NCI-H446 (cell line): Measurements from ENCODE around the gene IHH.

Source experiments
- DNase-seq, 2 experiments: peaks; one replicate each; lab custom pipeline; 2025; lab: John Stamatoyannopoulos, UW

IHH gene

DNA sequence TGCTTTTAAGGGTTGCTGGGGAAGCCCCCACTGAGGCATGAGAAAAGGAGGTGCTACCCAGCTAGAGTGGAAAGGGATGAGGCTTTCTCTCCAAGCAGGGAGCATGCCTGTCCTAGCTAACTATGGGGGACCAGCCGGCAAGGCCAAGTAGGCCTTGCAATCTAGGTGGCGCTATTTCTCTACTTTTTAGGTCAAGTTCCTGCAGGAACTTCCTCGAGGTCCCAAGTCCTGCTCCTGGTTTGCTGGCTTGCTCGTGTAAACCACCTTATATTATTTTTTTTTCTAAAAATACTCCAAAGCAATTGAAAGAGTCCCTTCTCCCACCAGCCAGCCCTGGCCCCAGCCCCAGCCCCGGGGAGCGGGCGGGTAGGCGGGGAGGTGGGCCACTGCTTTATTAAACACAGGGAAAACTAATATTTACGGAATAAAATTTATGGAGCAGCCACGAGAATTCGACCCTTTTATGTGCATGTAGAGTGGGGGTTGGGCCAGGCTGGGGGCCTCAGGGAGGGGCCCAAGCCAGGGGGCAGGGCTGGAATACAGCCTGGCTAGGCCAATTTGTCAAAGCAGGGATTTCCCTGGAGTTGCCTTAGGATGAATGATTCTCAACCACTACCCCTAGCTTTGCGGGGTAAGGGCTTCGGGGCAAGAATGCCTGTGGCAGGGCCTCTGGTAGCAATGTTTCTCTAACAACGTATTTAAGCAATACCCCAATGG lies 12.8 kb upstream of the IHH start:
- DNase-seq = peak in 1 of 2 experiments; percentile 61

DNA sequence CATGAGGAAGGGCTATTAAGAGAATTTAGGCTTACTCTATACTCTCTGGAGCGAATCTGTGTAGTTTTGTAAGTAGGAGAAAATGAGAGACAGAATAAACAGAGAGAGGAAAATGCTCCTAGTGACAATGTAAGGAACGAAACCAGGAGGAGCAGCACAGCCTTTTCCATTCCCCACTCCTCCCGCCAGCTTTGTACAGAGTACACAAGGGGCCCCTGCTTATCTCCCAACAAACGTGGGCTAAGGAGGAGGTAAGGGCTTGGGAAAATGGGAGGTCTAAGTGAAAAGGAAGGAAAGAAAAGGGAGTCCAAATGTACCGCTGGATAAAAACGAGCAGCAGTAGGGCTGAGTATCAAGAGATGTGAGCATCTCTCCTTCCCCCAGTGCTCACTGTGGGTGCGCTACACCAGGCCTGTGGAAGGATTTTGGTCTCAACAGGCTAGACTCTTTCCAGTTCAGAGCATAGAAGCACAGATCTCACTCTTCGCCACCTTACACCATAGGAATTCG lies 12.1 kb upstream of the IHH start:
- no peak for DNase-seq

DNA sequence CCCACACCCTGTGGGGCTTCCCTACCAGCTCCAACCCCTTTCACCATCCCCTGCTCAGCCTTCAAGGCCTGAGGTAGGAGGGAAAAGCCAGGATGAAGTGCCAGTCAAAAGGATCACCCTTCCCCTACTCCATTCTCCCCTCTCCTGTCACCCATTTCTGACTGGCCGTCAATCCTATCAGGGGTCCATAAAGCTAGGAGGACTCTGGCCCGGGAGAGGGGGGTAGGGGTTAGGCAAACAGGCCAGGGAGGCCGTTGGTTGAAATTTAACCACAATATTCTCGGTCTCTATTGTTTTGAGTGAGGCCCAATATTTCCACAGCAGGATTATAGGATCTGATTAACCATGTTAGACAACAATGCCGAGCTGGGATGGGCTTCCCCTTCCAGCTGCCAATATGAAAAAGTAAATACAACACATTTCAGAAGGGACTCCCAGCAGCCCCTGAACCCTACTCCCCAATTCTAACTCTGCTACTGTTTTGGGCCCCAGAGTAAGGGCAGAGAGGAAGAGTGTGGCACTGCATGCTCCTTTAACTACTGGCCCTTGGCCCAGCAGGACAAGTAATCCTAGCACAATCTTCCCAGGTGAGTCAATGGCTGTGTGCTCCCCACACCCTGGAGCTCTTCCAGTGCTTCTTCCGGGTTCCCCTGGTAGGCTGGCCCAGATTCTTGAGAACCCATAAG lies 10.6 kb upstream of the IHH start:
- DNase-seq = no peak

DNA sequence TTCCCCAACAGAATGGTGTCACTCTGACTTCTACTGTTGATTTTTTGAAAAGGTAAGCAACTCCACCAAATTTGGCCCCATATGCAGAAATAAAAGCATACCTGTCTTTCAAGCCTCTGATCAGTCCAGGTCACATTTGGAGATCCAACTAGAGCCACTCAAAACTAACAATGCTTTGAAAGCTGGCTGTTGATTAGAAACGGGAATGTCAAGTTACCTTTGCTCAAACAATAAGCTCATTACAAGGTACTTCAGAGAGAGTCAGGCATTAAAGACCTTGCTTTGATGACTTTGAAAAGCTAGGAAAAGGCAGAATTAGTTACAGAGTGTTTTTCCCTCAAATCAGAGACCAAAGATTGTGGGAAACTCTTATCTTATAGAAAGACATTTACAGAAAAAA lies 4.8 kb upstream of the IHH start:
- DNase-seq = no peak

DNA sequence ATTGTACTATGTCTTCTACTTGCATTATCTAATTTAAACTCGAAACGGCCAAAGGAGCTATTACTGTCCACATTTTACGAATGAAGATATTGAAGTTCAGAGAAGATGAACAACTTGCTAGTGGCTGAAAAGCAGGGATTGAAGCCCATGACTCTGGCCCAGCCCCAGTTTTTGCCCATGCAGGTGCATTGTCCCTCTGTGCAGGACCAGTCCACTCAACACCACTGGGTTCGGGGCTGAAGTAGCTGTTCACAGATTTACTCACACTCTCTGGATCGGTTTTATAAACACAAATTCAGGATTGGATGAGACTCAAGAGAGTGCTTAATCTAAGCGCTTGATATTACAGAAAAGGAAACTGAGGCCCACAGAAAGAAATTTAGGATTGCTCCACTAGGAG lies 1.4 kb upstream of the IHH start:
- no peak for DNase-seq

DNA sequence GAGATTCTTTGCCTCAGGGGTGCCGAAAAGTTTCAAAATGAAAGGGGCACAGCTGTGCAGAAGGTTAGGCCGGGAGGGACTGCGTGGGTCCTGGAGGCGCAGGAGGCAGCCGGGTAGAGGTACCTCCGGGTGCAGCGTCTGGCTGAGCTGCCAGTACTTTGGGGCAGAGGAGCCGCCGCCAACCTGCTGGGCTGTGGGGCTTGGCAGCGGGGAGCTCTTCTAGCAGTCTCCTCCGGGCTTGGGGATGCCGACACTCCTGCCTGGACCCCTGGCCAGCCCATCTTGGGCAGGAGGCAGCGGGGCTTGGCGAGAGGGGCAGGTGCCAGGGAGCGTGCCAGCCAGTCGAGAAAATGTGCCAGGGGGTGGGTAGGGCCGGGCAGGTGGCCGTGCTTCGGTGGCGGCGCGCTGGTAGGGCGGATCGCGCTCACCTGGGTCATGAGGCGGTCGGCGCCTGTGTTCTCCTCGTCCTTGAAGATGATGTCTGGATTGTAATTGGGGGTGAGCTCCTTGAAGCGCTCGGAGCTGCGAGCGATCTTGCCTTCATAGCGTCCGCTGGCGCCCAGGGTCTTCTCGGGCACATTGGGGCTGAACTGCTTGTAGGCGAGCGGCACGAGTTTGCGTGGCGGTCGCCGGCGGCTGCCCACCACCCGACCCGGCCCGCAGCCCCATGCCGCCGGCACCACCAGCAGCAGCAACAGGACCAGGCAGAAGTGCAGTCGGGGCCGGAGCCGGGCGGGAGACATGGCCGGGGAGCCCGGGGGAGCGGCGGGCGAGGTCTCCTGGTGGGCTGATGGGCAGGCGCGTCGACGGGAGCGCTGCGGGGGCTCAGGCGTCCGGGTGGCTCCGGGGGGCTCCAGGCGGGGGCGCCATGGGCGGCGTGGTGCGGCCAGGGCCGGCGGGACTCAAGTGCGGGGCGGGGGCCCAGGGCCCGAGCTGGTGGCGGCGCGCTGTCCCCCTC lies 717 bp downstream of the IHH start:
- no peak for DNase-seq

DNA sequence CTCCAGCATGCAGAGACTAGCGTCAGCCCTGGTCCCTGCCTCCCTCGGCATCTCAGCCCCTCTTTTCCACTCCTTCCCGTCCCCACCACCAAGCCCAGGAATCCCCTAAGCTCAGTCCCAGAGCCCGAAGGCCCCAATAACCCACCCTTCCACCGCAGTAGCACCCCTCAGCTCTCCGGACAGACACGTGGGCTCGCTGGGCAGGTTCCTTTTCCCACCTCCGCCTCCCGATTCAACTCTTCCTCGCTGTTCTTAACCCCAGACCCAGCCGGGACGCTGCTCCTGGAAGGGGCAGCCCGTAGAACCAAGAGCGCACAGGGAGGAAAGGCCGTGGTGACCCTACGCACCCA lies 1.4 kb downstream of the IHH start:
- no peak for DNase-seq

DNA sequence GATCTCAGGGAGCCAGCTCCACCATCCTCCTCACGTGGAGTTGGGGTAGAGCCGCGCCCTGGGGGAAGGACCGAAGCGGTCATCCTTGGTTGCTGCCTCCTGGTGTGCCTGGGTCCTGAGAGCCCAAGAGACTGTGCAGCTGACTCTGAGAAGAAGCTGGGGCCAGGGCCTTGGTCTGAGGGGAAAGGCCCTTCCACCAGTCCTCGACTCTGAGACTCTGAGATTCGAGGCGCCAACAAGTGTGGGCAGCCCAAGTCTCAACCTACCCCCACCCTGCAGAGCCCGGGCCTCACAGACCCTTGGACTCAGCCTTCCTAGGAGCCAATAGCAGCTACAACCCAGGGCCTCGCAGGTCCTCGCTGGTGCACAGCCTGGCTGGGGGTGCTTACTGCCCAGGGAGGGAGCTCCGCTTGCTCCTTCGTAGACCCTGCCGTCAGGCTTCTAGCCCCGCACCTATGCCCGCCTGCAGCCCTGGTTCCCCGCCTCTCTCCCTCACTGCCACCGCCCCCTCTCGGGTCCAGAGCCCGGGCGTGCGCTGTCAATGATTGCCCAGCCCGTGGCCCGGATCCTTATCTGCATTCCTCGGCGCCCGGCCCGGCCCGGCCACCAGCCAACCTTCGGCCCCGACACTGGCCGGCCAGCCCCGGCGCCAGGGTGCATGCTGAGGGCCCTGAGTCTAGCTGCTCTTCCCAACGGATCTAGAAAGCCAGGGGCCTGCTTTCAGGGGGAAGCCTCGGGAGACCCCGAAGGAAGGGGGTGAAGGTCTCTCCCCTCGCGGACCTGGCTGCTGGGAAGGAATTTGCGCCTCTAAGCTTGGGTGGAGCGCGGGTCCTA lies 2.0 kb downstream of the IHH start:
- DNase-seq = no peak

DNA sequence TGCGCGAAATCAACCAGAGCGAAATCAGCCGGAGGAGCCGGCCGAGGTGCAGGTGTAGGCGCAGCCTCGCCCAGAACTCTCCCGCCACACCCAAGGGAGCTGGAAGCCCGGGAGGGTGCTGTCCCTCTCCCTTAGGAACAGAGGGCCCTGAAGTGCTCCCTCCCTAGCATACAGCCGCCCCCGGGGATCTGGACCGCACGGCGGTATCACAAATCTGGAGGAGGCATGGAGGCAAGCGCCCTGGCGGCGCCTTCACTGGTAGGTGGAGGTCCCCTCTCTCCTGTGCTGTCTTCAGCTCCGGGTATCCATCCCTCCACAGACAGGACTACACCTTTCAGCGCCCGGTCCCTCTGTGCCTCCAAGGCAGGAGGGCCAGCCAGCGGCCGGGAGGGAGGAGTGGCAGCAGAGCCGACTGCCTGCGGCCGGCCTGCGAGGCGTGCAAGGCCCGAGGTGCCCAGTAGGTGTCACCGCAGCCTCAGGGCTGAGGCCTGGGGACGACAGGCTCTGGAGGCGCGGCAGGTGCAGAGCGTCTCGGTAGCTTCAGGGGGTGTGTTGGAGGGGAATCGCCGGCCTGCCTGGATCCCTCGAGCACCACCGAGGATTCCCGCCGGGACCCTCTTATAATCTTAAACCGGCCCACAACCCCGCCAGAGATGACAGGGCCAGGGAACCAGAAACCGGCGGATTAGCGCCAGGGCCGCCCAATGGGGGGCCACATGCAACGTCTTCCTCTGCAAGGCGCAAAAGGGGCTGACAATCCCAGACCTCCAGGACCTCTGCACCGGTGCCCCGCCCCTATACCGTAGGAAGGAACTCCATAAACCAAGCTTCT lies 2.8 kb downstream of the IHH start:
- peak in 1 of 2 experiments; percentile 71 for DNase-seq

DNA sequence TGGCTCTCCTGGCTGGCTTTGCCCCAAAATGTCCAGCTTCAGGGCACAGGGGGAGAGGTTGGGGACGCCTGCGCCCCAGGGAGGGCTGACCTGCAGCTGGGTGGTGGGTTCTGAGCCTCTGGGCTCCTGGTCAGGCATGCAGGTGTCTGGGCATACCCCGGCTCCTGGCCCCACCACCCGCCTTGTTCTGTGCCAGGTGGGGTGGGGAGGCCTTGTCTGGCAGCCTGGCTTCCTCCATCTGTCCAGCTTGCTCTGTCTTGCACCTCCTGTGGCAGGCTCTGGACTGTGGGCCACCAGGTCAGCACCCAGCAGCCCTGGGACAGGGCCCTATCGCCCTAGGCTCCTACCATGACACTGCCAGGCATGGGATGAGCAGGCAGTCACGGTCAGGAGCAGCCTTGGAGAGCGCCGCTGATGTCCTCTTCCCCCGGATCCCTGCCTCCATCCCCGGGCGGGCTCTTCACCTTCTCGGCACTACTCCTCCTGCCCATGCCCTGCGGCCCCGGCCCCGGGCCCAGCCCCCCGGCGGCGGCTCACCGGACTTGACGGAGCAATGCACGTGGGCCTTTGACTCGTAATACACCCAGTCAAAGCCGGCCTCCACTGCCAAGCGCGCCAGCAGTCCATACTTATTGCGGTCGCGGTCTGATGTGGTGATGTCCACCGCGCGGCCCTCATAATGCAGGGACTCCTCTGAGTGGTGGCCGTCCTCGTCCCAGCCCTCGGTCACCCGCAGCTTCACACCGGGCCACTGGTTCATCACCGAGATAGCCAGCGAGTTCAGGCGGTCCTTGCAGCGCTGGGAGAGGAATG lies 3.6 kb downstream of the IHH start:
- no peak for DNase-seq

DNA sequence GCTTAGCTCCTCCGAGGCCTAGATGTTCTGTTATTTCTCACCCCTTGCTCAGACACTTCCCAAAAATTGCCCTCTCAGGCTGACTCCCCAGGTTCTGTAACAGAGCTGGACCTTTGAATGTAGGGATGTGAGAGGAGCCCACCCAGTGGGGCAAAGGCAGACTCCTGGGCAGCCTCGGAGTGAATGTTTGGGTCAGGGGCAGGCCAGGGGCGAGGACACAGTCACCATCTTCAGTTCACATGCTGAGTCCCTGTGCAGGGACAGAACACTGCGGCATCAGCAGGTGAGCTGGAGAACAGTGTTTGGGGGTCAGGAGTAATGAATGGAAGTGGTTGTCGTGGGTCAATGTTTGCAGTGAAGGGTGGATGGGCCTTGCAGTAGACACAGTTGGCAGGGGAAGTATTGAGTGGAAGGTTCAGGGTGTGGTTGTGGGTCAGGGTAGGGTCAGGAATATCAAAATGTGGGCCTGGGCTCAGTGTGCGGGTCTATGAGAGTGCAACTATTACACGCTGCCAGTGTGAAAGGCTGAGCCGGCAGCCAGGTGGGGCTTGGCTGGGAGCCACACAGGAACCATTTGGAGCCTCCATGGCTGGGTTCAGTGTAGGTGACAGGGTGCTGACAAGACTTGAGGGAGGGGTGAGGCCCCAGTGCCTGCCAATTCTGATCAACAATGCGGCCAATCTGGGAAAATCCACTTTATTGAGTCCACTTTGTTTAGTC lies 4.4 kb downstream of the IHH start:
- no peak for DNase-seq

DNA sequence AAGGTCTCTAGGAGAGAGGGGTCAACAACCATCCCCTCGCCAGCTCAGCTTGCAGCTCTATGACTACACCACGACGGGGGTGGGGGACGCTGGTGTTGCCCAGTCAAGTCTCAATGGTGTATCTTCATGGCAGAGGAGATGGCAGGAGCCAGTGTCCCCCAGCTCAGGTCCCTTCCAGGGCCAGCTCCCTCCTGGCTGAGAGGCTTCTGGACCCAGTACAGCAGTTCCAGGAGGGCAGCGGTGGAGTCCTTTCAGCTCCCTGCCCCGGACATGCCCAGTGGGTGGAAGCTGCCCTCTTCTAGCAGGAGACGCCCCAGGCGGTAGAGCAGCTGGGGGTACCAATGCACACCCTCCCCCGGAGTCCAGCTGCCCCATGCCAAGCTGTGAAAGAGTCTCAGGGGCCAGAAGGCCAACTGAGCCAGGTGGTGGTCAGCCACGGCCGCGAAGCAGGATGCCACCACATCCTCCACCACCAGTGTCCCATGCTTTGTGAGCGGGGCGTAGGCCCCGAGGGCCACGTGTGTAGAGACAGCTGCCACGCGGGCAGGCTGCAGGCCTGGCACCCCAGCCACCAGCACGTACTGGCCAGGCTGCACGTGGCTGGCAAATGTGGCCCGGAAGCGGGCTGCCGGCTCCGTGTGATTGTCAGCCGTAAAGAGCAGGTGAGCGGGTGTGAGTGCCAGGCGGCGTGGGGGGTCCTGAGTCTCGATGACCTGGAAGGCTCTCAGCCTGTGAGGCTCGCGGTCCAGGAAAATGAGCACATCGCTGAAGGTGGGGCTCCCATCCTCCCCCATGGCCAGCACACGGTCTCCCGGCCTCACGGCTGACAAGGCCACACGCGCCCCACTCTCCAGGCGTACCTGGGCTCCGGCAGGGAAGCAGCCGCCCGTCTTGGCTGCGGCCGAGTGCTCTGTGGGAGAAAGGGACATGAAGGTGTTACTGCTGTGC lies 5.5 kb downstream of the IHH start:
- no peak for DNase-seq

DNA sequence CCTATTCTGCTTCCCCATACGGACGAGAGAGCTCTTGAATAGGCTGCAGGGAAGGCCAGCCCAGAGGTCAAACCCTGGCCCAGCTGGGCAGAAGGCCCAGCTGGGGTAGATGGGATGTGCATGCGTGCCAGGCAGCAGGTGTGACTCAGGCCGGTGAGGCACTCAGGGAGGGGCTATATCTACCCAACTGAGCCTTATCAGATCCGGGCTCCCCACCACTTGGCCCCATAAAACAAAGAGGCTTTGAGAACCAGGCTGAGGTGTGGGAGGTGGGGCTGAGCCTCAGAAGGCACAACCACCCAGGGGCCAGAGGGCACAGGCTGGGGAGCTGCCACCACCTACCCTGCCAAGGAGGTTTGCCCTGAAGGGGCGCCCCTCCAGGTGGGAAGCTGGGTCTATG lies 11.4 kb downstream of the IHH start:
- DNase-seq = no peak

DNA sequence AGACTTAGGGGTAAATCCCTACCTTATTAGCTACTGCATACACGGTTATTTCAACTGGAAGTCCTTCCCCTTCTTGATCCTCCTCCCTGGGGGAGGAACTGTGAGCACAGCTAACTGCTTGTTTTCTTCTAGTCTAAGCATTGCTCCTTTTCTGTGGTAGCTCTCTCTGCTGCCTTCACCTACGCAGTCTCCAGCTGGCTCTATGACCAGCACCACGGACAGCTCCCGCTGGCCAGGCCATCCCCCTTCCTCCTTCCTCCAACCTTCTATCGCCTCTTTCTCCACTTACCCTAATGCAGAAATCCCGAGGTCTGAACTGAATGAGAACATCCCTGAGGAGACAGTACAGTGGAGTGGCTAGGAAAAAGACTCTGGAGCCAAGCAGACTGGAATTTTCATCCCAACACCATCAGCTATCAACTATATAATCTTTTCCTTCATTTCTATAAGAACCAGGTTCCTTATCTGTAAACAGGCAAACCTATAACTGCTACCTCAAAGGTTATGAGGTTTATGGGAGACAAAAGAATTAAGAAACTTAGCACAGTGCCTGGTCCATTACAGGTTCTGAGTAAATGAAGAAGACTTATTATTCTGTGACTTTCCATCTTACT lies 14.7 kb downstream of the IHH start:
- no peak for DNase-seq

DNA sequence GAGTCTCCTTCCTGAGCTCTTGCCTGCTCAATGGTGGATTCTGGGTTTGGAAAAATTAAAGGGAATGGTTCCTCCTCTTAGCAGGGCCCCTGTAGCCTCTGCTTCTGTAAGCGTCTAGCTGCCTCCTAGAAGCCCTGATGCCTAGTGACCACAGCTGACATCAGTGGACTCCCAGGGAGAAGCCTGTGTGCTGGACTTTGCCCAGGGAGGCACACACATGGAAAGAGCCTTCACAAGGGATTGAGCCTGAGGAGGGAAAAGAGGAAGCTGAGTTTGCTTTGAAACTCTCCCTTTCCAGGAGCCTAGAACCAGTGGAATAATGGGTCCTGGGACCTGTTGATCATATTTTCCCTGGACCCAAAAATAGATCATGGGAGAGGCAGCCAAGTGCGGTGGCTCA lies 18.0 kb downstream of the IHH start:
- no peak for DNase-seq

DNA sequence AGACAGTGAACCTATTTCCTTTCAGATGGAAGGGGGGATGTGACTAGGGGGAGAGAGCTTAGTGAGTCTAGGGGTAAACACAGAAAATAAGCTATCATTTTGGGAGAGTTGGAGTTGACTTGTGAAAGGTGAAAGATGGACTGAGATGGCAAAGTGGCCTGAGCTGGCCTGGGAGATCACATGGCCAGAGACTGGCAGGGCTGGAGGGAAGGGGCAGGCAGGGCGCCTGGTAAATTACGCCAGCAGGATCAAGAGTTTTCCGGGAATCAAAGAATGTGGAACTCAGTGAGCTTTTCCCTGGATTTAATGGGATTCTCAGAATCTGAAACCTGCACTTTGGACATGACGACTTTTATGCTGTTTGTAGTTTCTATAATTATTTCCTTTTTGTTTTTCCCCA lies 18.6 kb downstream of the IHH start:
- no peak for DNase-seq

DNA sequence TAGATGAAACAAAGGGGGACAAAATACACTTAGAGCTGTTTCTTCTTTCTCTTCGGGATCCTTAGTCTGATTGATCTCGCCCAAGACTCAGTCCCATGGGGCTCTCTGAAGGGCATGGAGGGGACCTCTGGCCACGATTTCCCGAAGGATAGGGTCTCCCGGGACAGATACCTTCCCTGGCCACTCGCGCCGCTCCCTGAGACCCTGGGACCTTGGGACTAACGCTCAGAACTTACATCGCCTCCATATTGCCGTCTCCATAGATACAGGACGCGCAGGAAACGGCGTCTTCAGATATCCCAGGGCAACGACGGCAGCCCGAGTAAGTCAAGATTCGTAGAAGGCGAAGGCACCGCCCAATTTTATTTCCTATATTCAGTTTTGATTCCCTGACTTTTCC lies 19.5 kb downstream of the IHH start, which contains the start of gene CFAP65:
TSS of gene CFAP65 (minus strand) at position 265 of the 400 bp plus-strand sequence. CDS start 2,468 bp downstream, outside the sequence.
- peak; percentile 14 to 38 for DNase-seq
